BJ (cell line): ENCODE data around the gene SYNJ2. TPM values are rescaled to one million over a fixed set of nuclear protein-coding genes. Genes with fewer than 3 reads are reported as not detected.

Source experiments
- CTCF ChIA-PET: fragments of 350-600 bp; formaldehyde crosslinking; extraction: SDS; loops from one replicate; lab custom pipeline; 2021; ENCODE audit warnings: antibody characterized with exemption, inconsistent platforms; lab: Yijun Ruan, JAX
- POLR2A ChIA-PET: fragments of 300-600 bp; sonication (Branson Sonifier 250); formaldehyde crosslinking; extraction: SDS; loops from one replicate; lab custom pipeline; 2021; ENCODE audit warnings: antibody characterized with exemption; lab: Charles Lee
- DNase-seq: peaks from one replicate; pipeline ENCODE4 v3.0.0-alpha.2; 2011; ENCODE audit warnings: low read depth
- H3K27me3 ChIP-seq: 2 replicates; pipeline ENCODE4 v1.6.0; 2011; ENCODE audit warnings: low read length; ENCODE audit not compliant: control insufficient read depth, insufficient read depth
- H3K36me3 ChIP-seq: 2 replicates; pipeline ENCODE4 v1.5.1; 2011; ENCODE audit warnings: low read length; ENCODE audit not compliant: control insufficient read depth, insufficient read depth
- H3K4me3 ChIP-seq: 2 replicates; pipeline ENCODE4 v1.5.1; 2011; ENCODE audit warnings: low read depth, mild to moderate bottlenecking, control low read depth, low read length
- polyA plus RNA-seq: library from polyadenylated mRNA; depleted of rRNA; stranded (reverse); fragments of >200 nt; gene quantifications from 2 replicates; pipeline ENCODE4 v1.2.3, GENCODE V29; 2011
- TF ChIP-seq, protein P1 (sequence below): IDR thresholded peaks from 2 replicates; pipeline ENCODE4 v1.5.1; 2011; ENCODE audit warnings: low read depth, mild to moderate bottlenecking, control low read depth, inconsistent platforms, low read length, moderate library complexity; ENCODE audit not compliant: insufficient read depth

SYNJ2 gene
- polyA plus RNA-seq, 1 experiment: 29.9 TPM

DNA sequence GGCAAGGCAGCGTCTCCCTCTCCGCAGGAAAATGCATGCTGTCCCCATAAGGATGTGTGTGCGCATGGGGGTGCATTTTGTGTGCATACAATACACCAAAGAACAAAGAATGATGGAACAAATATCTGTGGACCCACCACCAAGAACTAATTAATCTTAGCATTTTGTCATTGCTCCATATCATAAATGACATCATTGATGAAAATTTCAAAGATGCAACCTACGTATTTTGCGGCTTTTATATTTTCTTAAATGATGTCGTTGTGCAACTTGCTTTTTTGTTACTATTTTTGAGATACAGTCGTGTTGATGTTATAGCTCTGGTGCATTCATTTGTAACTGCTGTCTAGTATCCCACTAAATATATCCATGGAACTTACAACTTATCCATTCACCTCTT is 96.7 kb downstream of the SYNJ2 start:
- Histone ChIP-seq H3K4me3 (no peak overlapping the region), H3K36me3 (peaks cover 24% of the 10 kb centered on the region), H3K27me3 (no peaks in the 10 kb centered on the region)
- TF ChIP-seq, protein P1, sequence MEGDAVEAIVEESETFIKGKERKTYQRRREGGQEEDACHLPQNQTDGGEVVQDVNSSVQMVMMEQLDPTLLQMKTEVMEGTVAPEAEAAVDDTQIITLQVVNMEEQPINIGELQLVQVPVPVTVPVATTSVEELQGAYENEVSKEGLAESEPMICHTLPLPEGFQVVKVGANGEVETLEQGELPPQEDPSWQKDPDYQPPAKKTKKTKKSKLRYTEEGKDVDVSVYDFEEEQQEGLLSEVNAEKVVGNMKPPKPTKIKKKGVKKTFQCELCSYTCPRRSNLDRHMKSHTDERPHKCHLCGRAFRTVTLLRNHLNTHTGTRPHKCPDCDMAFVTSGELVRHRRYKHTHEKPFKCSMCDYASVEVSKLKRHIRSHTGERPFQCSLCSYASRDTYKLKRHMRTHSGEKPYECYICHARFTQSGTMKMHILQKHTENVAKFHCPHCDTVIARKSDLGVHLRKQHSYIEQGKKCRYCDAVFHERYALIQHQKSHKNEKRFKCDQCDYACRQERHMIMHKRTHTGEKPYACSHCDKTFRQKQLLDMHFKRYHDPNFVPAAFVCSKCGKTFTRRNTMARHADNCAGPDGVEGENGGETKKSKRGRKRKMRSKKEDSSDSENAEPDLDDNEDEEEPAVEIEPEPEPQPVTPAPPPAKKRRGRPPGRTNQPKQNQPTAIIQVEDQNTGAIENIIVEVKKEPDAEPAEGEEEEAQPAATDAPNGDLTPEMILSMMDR: no peak
- ChIA-PET CTCF (interaction anchor here (1.0 kb wide), 1 partner anchor 9 kb away, joined by 4 read pairs; no protein-coding TSS in a partner anchor), POLR2A (no interaction called here)
- no peak for DNase-seq

DNA sequence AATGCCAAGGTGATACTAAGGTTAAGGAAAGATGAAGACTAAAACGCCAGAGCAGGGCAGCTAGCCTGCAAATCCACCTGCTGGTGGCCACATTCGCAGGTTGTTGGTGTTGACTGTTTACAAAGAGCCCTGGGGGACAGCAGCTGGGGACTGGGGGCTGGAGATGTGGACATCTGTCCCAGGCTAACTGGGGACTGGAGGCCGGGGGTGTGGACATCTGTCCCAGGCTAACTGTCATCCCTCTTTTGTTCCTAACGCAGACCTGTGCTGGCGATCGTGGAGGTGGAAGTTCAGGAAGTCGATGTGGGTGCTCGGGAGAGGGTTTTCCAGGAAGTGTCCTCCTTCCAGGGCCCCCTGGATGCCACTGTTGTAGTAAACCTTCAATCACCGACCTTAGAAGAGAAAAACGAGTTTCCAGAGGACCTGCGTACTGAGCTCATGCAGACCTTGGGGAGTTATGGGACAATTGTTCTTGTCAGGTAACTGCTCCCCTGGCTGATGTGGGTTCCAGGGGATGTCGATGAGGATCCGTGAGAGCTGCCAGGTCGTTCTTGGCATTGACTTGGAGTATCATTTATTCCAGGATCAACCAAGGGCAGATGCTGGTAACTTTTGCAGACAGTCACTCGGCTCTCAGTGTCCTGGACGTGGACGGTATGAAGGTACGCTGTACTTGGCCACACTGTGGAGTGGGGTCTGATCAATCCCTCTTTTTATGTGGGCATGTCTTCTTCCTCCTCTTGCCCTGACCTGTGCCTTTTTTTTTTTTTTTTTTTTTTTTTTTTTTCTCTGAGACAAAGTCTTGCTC is 99.4 kb downstream of the SYNJ2 start:
- Histone ChIP-seq H3K36me3 (peaks cover 35% of the 10 kb centered on the region), H3K27me3 (no peaks in the 10 kb centered on the region), H3K4me3 (no peak overlapping the region)
- ChIA-PET CTCF (interaction anchor here (0.7 to 2.3 kb wide), 2 partner anchors 9 to 54 kb away, joined by 3 to 9 read pairs; no protein-coding TSS in a partner anchor), POLR2A (no interaction called here)
- DNase-seq: no peak
- TF ChIP-seq, protein P1: no peak

DNA sequence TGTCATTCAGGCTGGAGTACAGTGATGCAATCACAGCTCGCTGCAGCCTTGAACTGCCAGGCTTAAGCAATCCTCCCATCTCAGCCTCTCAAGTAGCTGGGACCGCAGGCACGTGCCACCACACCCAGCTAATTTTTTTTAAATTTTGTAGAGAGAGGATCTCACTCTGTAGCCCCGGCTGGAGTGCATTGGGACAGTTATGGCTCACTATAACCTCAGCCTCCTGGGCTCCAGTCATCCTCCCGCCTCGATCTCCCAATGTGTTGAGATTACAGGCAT is 99.9 kb downstream of the SYNJ2 start:
- H3K27me3 ChIP-seq: no peaks in the 10 kb centered on the region
- H3K36me3 ChIP-seq: peaks cover 32% of the 10 kb centered on the region
- POLR2A ChIA-PET: no interaction called here
- TF ChIP-seq, protein P1: no peak
- no peak overlapping the region for H3K4me3 ChIP-seq
- DNase-seq: no peak
- CTCF ChIA-PET: interaction anchor here (2.3 kb wide), 1 partner anchor 9 kb away, joined by 9 read pairs; no protein-coding TSS in a partner anchor

DNA sequence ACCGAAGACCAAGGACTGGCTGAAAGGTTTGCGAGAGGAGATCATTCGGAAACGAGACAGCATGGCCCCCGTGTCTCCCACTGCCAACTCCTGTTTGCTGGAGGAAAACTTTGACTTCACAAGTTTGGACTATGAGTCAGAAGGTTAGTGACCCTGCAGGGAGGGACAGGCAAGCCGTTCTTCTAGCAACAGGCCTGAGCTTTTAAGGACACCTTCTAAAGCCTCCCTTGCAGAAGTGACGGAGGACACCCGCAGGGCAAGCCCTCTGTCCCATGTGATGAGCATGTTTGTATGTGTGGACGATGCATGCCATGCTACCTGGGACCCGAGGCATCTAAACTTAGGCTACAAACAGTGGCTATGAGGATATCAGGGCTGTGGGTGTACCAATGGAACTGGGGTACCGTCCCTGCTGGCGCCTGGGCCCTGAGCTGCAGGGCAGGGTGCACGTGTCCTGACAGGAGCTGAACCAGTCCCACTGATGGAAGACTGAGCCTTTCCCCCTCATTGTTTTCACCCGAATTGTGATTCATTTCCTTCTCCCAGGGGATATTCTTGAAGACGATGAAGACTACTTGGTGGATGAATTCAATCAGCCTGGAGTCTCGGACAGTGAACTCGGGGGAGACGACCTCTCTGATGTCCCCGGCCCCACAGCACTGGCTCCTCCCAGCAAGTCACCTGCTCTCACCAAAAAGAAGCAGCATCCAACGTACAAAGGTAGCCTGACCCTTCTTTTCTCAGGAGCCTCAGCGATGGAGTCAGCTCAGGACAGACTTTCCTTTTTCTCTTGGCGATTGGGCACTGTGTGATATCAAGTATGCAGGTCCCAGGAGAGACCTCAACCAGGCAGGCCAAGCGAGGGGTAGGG is 102.0 kb downstream of the SYNJ2 start:
- TF ChIP-seq, protein P1: no peak
- Histone ChIP-seq H3K36me3 (peaks cover 33% of the 10 kb centered on the region), H3K27me3 (no peaks in the 10 kb centered on the region), H3K4me3 (no peak overlapping the region)
- POLR2A ChIA-PET: no interaction called here
- CTCF ChIA-PET: interaction anchor here (0.7 to 2.4 kb wide), 3 partner anchors 11 to 137 kb away, joined by 3 to 11 read pairs (median 4); no protein-coding TSS in a partner anchor
- DNase-seq: no peak
